Stimulated activated CD4-positive, alpha-beta T cell treated with anti-CD3 and anti-CD28 coated beads, Interleukin-15, amount 100 ng/mL, for 24 hours (primary cell): ENCODE results near the gene FAM168A.

Experiments used
- DNase-seq: peaks from one replicate; pipeline ENCODE4 v3.0.0-alpha.2; 2020

The FAM168A gene

GRCh38 chr11:73384872-73385689 lies 212.8 kb downstream of the FAM168A start:
- peak; percentile 16 for DNase-seq

GRCh38 chr11:73384531-73384871 lies 213.4 kb downstream of the FAM168A start:
- DNase-seq = no peak

- DNase-seq = no peak
Observed at GRCh38 chr11:73384125-73384441, 213.8 kb downstream of the FAM168A start.

GRCh38 chr11:73383249-73384124 lies 214.4 kb downstream of the FAM168A start:
- DNase-seq = no peak

GRCh38 chr11:73382747-73383146 lies 215.2 kb downstream of the FAM168A start:
- DNase-seq = no peak

GRCh38 chr11:73382183-73382582 lies 215.7 kb downstream of the FAM168A start:
- DNase-seq = no peak

- no peak for DNase-seq
Observed at GRCh38 chr11:73381589-73381988, 216.3 kb downstream of the FAM168A start.

- DNase-seq = no peak
Observed at GRCh38 chr11:73380897-73381410, 217.0 kb downstream of the FAM168A start.

- DNase-seq = no peak
Observed at GRCh38 chr11:73380331-73380730, 217.6 kb downstream of the FAM168A start.

- DNase-seq = no peak
Observed at GRCh38 chr11:73379189-73379880, 218.6 kb downstream of the FAM168A start.

- peak; percentile 75 for DNase-seq
Observed at GRCh38 chr11:73376803-73377629, 220.9 kb downstream of the FAM168A start.

- peak; percentile 93 for DNase-seq
Observed at GRCh38 chr11:73376160-73376802, 221.6 kb downstream of the FAM168A start, which contains the start of gene RELT. TSS of gene RELT (plus strand) at chr11:73376399. CDS start at chr11:73389137, 12,738 bp downstream.

- DNase-seq = no peak
Observed at GRCh38 chr11:73375830-73376159, 222.1 kb downstream of the FAM168A start.

- DNase-seq = no peak
Observed at GRCh38 chr11:73374151-73374550, 223.8 kb downstream of the FAM168A start.

GRCh38 chr11:73372375-73372993 lies 225.4 kb downstream of the FAM168A start:
- no peak for DNase-seq

- DNase-seq = peak; percentile 37
Observed at GRCh38 chr11:73367482-73368024, 230.4 kb downstream of the FAM168A start.

GRCh38 chr11:73366953-73367352 lies 231.0 kb downstream of the FAM168A start:
- no peak for DNase-seq

- no peak for DNase-seq
Observed at GRCh38 chr11:73366265-73366610, 231.7 kb downstream of the FAM168A start.

GRCh38 chr11:73365352-73366264 lies 232.3 kb downstream of the FAM168A start:
- no peak for DNase-seq

- no peak for DNase-seq
Observed at GRCh38 chr11:73363147-73363546, 234.8 kb downstream of the FAM168A start.
